Activated gamma-delta T cell (primary cell): ENCODE data around the gene ELF5.

Experiments used
- DNase-seq: peaks from one replicate; lab custom pipeline; 2025; lab: John Stamatoyannopoulos, UW
- total RNA-seq, 2 donors: gene quantifications; one replicate each; lab custom pipeline; 2026; lab: John Stamatoyannopoulos, UW

The ELF5 gene
- total RNA-seq, result 0 reads per million in 2 donors

GRCh38 chr11:34513682-34514449, at the start of gene ELF5:
Gene ELF5 (minus strand): TSS chr11:34513794. CDS start chr11:34505749, 8,045 bp downstream.
- DNase-seq, result no peak

GRCh38 chr11:34562976-34563375, 49.4 kb upstream of the ELF5 start:
- DNase-seq, result no peak

- DNase-seq, result no peak
Measured at GRCh38 chr11:34560511-34560910, 46.9 kb upstream of the ELF5 start.

- DNase-seq, result no peak
Measured at GRCh38 chr11:34558673-34559072, 45.1 kb upstream of the ELF5 start.

- DNase-seq, result no peak
Measured at GRCh38 chr11:34558211-34558610, 44.6 kb upstream of the ELF5 start.

- DNase-seq, result no peak
Measured at GRCh38 chr11:34552270-34552669, 38.7 kb upstream of the ELF5 start.

- no peak for DNase-seq
Measured at GRCh38 chr11:34549271-34549670, 35.7 kb upstream of the ELF5 start.

- no peak for DNase-seq
Measured at GRCh38 chr11:34548278-34548677, 34.7 kb upstream of the ELF5 start.

GRCh38 chr11:34546511-34547209, 33.1 kb upstream of the ELF5 start:
- DNase-seq, result no peak

GRCh38 chr11:34542089-34542488, 28.5 kb upstream of the ELF5 start:
- no peak for DNase-seq

- DNase-seq, result no peak
Measured at GRCh38 chr11:34540870-34541269, 27.3 kb upstream of the ELF5 start.

- no peak for DNase-seq
Measured at GRCh38 chr11:34537636-34538035, 24.0 kb upstream of the ELF5 start.

- DNase-seq, result no peak
Measured at GRCh38 chr11:34536056-34536455, 22.5 kb upstream of the ELF5 start.

- DNase-seq, result no peak
Measured at GRCh38 chr11:34534826-34535225, 21.2 kb upstream of the ELF5 start.

- DNase-seq, result no peak
Measured at GRCh38 chr11:34531663-34532062, 18.1 kb upstream of the ELF5 start.

GRCh38 chr11:34530545-34531234, 17.1 kb upstream of the ELF5 start:
- DNase-seq, result no peak

GRCh38 chr11:34529643-34530042, 16.0 kb upstream of the ELF5 start:
- DNase-seq, result no peak

- DNase-seq, result no peak
Measured at GRCh38 chr11:34528072-34528471, 14.5 kb upstream of the ELF5 start.

GRCh38 chr11:34525888-34526657, 12.5 kb upstream of the ELF5 start:
- DNase-seq, result no peak

GRCh38 chr11:34525098-34525497, 11.5 kb upstream of the ELF5 start:
- no peak for DNase-seq

- no peak for DNase-seq
Measured at GRCh38 chr11:34524696-34525095, 11.1 kb upstream of the ELF5 start.

- DNase-seq, result no peak
Measured at GRCh38 chr11:34523053-34523452, 9.5 kb upstream of the ELF5 start.
